Smooth muscle cell (in vitro differentiated cells): ENCODE data around the gene EXD3. TPM values are rescaled to one million over a fixed set of nuclear protein-coding genes. Genes with fewer than 3 reads are reported as not detected.

ENCODE experiments used
- DNase-seq: peaks from one replicate; lab custom pipeline; 2025; ENCODE audit not compliant: unreplicated experiment; lab: John Stamatoyannopoulos, UW
- H2AFZ ChIP-seq: fragments of 200-600 bp; sonication (generic); 2 replicates; pipeline ENCODE4 v1.6.0; 2016; ENCODE audit warnings: antibody characterized with exemption, low read depth, mild to moderate bottlenecking
- H3F3A ChIP-seq: fragments of 200-600 bp; sonication (generic); 2 replicates; pipeline ENCODE4 v1.6.0; 2017; ENCODE audit warnings: antibody characterized with exemption, low read depth
- H3K27ac ChIP-seq: fragments of 200-600 bp; sonication (generic); 2 replicates; pipeline ENCODE4 v1.5.1; 2016; ENCODE audit warnings: low read depth, mild to moderate bottlenecking
- H3K27me3 ChIP-seq: fragments of 200-600 bp; sonication (generic); 2 replicates; pipeline ENCODE4 v1.6.1; 2016; ENCODE audit warnings: low read depth, mild to moderate bottlenecking
- H3K36me3 ChIP-seq: fragments of 200-600 bp; sonication (generic); 2 replicates; pipeline ENCODE4 v1.5.1; 2016; ENCODE audit warnings: low read depth
- H3K4me1 ChIP-seq: fragments of 200-600 bp; sonication (generic); 2 replicates; pipeline ENCODE4 v1.5.1; 2016; ENCODE audit warnings: low read depth
- H3K4me2 ChIP-seq: fragments of 200-600 bp; sonication (generic); 2 replicates; pipeline ENCODE4 v1.6.0; 2016; ENCODE audit warnings: mild to moderate bottlenecking
- H3K4me3 ChIP-seq: fragments of 200-600 bp; sonication (generic); 2 replicates; pipeline ENCODE4 v1.5.1; 2016; ENCODE audit warnings: mild to moderate bottlenecking
- H3K79me2 ChIP-seq: fragments of 200-600 bp; sonication (generic); 2 replicates; pipeline ENCODE4 v1.6.0; 2016; ENCODE audit warnings: low read depth, mild to moderate bottlenecking
- H3K9ac ChIP-seq: fragments of 200-600 bp; sonication (generic); 2 replicates; pipeline ENCODE4 v1.6.0; 2016; ENCODE audit warnings: low read depth
- H3K9me3 ChIP-seq: fragments of 200-600 bp; sonication (generic); replicated peaks from 2 replicates; pipeline ENCODE4 v1.5.1; 2016; ENCODE audit warnings: low read depth
- H4K20me1 ChIP-seq: fragments of 200-600 bp; sonication (generic); 2 replicates; pipeline ENCODE4 v1.6.0; 2016; ENCODE audit warnings: low read depth
- CTCF ChIP-seq: fragments of 200-600 bp; sonication (generic); IDR thresholded peaks from 2 replicates; pipeline ENCODE4 v1.5.1; 2017; ENCODE audit warnings: borderline replicate concordance, mild to moderate bottlenecking, antibody characterized with exemption; ENCODE audit not compliant: insufficient read depth, poor library complexity, severe bottlenecking
- WGBS: methylation state at CpG from one replicate; pipeline ENCODE4 v1.1.7; 2016; ENCODE audit warnings: low lambda C conversion rate; 5-methylcytosine and 5-hydroxymethylcytosine counted together
- polyA plus RNA-seq: library from polyadenylated mRNA; unstranded; fragments of >200 nt; fragmentation: Nextera tagmentation; extraction: Ambion mirVana; gene quantifications from 2 replicates; pipeline ENCODE4 v1.2.1, GENCODE V29; 2016
- total RNA-seq: library from RNA; depleted of rRNA; stranded (reverse); fragments of >200 nt; gene quantifications from 2 replicates; pipeline ENCODE4 v1.2.3, GENCODE V29; 2014

EXD3 gene
- total and polyA plus RNA-seq, 2 experiments from 2014 or later = 3.1 to 15.7 TPM

GRCh38 chr9:137381501-137382443 lies 41.2 kb downstream of the EXD3 start:
- WGBS = 86% methylated on average over 21 of the region's 53 CpGs
- Histone ChIP-seq H3K4me2 (no peak overlapping the region), H3K27me3 (no peaks in the 10 kb centered on the region), H2AFZ (no peak overlapping the region), H3K27ac (no peak overlapping the region), H3K9me3 (no peaks in the 10 kb centered on the region), H3F3A (no peaks in the 10 kb centered on the region), H3K9ac (no peak overlapping the region), H3K4me3 (no peak overlapping the region), H3K79me2 (no peaks in the 10 kb centered on the region), H3K4me1 (no peaks in the 10 kb centered on the region), H4K20me1 (no peaks in the 10 kb centered on the region), H3K36me3 (no peaks in the 10 kb centered on the region)
- no peak for DNase-seq
- TF ChIP-seq CTCF = no peak

- no peak for TF ChIP-seq CTCF
- Histone ChIP-seq H4K20me1 (no peaks in the 10 kb centered on the region), H3K36me3 (no peaks in the 10 kb centered on the region), H3K4me2 (no peak overlapping the region), H3K4me3 (no peak overlapping the region), H3F3A (no peaks in the 10 kb centered on the region), H3K9me3 (no peaks in the 10 kb centered on the region), H3K4me1 (no peaks in the 10 kb centered on the region), H3K27ac (no peak overlapping the region), H3K9ac (no peak overlapping the region), H3K79me2 (no peaks in the 10 kb centered on the region), H2AFZ (no peak overlapping the region), H3K27me3 (no peaks in the 10 kb centered on the region)
- DNase-seq = no peak
- 94% methylated on average over 6 of the region's 7 CpGs for WGBS
These were observed 42.4 kb downstream of the EXD3 start for GRCh38 chr9:137380606-137381005.

- Histone ChIP-seq H3F3A (no peaks in the 10 kb centered on the region), H3K4me3 (no peak overlapping the region), H3K9me3 (no peaks in the 10 kb centered on the region), H3K36me3 (no peaks in the 10 kb centered on the region), H3K27me3 (no peaks in the 10 kb centered on the region), H4K20me1 (no peaks in the 10 kb centered on the region), H3K9ac (no peak overlapping the region), H3K4me1 (no peaks in the 10 kb centered on the region), H3K4me2 (no peak overlapping the region), H3K79me2 (no peaks in the 10 kb centered on the region), H3K27ac (no peak overlapping the region), H2AFZ (no peak overlapping the region)
- no peak for TF ChIP-seq CTCF
- WGBS = no CpG with 5 or more reads among the region's 16 CpGs
- no peak for DNase-seq
These were observed 42.8 kb downstream of the EXD3 start for GRCh38 chr9:137380171-137380570.
